MM.1S (cell line): ENCODE measurements around the gene MIPOL1.

ENCODE experiments used
- EZH2 ChIP-seq: fragments of 300-600 bp; sonication (generic); optimal IDR thresholded peaks from 2 replicates; pipeline ENCODE3; 2017; ENCODE audit warnings: low read depth, mild to moderate bottlenecking, antibody characterized with exemption, low read length, mixed read lengths
- EZH2phosphoT487 ChIP-seq: fragments of 300-600 bp; sonication (generic); IDR thresholded peaks from 2 replicates; pipeline ENCODE4 v1.6.1; 2018; ENCODE audit warnings: antibody characterized with exemption, low read length
- TF ChIP-seq, protein P1 (sequence below): fragments of 300-600 bp; sonication (generic); IDR thresholded peaks from 2 replicates; pipeline ENCODE4 v1.5.1; 2016; ENCODE audit warnings: antibody characterized with exemption, low read length, mixed read lengths

DNA sequence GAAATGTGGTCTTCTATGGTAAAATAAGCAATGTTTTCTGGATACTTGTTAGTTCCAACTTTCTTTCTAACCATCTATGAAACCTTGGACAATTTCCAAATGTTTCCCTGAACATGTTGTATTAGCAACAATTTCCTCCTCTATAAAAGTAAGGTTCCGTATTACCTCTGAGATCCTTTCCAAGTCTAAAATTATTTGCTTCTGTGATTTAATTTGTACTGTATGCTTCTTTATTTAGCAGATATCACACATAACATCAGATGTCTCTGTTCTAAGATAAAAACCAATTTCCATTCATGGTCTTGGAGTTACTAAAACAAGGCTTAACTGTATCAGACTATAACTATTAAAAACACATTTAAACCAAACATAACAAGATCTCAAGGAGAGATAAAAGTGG lies 220.1 kb downstream of the MIPOL1 start:
- TF ChIP-seq, protein P1, sequence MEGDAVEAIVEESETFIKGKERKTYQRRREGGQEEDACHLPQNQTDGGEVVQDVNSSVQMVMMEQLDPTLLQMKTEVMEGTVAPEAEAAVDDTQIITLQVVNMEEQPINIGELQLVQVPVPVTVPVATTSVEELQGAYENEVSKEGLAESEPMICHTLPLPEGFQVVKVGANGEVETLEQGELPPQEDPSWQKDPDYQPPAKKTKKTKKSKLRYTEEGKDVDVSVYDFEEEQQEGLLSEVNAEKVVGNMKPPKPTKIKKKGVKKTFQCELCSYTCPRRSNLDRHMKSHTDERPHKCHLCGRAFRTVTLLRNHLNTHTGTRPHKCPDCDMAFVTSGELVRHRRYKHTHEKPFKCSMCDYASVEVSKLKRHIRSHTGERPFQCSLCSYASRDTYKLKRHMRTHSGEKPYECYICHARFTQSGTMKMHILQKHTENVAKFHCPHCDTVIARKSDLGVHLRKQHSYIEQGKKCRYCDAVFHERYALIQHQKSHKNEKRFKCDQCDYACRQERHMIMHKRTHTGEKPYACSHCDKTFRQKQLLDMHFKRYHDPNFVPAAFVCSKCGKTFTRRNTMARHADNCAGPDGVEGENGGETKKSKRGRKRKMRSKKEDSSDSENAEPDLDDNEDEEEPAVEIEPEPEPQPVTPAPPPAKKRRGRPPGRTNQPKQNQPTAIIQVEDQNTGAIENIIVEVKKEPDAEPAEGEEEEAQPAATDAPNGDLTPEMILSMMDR = no peak
- no peak for TF ChIP-seq EZH2
- TF ChIP-seq EZH2phosphoT487 = no peak
